Measurements from ENCODE around the gene SPAG7.

GRCh38 chr17:4969047-4969550, 1.5 kb upstream of the SPAG7 start:
- TF ChIP-seq ZNF232 (CRISPR knock-in tag; IDR thresholded peaks at IDR 0.05) (no peak), NR3C1 (CRISPR knock-in tag; conservative IDR thresholded peaks at IDR 0.05; ENCODE audit: low read depth) (no peak), ATF3 (CRISPR knock-in tag; conservative IDR thresholded peaks at IDR 0.05) (no peak), CTCF (IDR thresholded peaks at IDR 0.05) (no peak), GABPB1 (CRISPR knock-in tag; IDR thresholded peaks at IDR 0.05) (peak; percentile 93), NFATC4 (CRISPR knock-in tag; IDR thresholded peaks at IDR 0.05) (no peak)
